ENCODE results near the gene CST7. TPM values are rescaled to one million over a fixed set of nuclear protein-coding genes. Genes with fewer than 3 reads are reported as not detected.
A peak's percentile ranks its signal among the peaks of the same experiment; 100 is the strongest.

CST7 gene
- total RNA-seq, 1 donor from 2014 or later: 11.5 TPM

DNA sequence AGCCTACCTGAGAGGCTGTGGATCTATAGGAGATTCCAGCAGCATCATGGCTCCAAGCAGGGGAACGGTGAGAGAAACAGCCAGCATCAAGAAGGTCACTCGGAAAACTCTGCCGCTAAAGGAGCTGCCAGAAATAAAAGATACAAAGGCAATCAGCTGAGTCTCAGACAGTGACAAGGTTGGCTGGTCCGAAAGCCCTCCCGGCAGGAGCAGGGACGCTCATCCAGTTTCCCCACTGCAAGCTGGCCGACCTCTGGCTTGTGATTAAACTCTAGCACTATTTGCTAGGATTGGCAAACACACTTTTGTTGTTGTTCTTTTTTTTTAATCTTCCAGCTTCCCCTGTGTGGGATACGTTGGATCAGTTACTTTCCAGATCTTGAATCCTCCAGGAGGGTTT is 34.8 kb downstream of the CST7 start:
- peak; percentile 35 for DNase-seq (ENCODE audit: low spot score)

GRCh38 chr20:24984961-24985640 is 36.0 kb downstream of the CST7 start:
- peak; percentile 37 for DNase-seq (ENCODE audit: low spot score)

DNA sequence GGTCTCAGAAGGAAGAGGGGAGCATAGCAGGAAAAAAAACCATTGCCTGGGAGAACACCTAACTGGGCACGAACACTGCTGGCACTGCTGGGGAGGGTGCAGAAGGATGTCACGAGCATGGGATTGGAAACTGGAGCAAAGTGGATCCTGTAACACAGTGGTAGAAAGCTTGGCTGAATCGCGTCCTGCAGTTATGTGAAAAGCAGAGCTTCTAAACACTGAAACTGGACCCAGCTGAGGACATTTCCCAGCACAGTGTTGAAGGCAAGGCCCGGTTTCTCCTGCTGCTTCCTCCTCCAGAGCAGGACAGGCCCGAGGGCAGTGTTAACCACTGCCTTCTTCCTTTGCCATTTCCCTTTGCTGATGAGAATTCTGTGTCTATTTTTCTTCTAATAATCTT is 36.7 kb downstream of the CST7 start:
- peak; percentile 71 for DNase-seq (ENCODE audit: low spot score)

DNA sequence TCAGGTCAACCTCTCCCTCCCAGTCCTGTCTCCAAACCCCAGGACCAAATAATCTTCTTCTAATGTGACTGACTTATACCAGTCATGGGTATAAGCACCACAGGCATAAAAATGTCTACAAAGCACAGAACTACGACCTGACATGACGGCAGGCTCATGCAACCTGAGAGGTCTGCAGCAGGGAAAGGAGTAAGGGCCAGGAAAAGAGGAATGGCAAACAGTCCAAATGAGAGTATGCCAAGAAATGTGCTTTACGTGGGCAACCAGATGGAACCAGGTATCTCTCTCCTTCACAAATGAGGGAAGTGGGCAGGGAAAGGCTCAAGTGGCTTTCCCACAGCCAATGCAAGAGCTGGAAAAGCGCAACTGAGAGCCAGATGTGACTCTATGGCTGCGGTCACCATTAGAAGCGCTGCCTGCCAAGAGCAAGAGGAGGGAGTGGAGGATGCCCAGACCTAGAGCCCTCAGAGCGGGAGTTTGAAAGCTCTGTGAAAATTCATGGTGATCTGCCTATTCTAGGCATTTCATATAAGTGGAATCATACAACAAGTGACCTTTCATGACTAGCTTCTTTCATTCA is 37.5 kb downstream of the CST7 start:
- DNase-seq (ENCODE audit: low spot score): no peak

DNA sequence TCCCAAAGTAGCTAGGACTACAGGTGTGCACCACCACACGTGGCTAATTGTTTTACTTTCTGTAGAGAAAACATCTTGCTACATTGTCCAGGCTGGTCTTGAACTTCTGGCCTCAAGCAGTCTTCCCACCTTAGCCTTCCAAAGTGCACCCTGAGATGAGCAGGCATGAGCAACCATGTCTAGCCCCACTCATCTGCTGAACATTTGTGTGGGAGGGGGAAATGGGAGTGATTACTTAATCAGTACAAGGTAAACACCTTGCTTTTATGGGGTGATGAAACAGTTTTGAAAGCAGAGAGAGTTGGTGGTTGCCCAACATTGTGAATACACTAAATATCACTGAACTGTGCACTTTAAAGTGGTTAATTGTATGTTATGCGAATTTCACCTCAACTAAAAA is 38.2 kb downstream of the CST7 start:
- no peak for DNase-seq (ENCODE audit: low spot score)

- peak; percentile 39 for DNase-seq (ENCODE audit: low spot score)
Measured at GRCh38 chr20:24987873-24988835, 39.1 kb downstream of the CST7 start.

DNA sequence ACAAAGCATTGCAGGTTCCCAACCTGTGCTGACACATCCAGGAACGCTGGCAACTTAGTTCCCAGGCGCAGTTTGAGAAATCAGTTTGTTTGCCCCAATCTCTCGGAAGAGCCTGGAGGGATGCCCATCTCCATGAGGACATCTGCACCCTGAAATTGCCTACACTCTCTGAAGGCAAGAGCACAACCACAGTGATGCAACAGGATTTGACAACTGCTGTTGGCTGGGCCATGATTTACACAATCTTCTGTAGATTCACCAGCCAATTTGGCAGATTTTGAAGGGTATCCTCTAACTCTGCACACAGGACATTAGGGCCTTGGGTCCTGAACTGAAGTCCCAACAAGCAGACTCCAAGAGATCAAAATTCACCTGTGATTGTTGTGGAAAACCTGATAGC is 40.1 kb downstream of the CST7 start:
- DNase-seq (ENCODE audit: low spot score): no peak

- DNase-seq (ENCODE audit: low spot score): no peak
Measured at GRCh38 chr20:24990810-24991252, 41.8 kb downstream of the CST7 start.

GRCh38 chr20:24991897-24992486 is 42.9 kb downstream of the CST7 start:
- DNase-seq (ENCODE audit: low spot score): peak; percentile 89

DNA sequence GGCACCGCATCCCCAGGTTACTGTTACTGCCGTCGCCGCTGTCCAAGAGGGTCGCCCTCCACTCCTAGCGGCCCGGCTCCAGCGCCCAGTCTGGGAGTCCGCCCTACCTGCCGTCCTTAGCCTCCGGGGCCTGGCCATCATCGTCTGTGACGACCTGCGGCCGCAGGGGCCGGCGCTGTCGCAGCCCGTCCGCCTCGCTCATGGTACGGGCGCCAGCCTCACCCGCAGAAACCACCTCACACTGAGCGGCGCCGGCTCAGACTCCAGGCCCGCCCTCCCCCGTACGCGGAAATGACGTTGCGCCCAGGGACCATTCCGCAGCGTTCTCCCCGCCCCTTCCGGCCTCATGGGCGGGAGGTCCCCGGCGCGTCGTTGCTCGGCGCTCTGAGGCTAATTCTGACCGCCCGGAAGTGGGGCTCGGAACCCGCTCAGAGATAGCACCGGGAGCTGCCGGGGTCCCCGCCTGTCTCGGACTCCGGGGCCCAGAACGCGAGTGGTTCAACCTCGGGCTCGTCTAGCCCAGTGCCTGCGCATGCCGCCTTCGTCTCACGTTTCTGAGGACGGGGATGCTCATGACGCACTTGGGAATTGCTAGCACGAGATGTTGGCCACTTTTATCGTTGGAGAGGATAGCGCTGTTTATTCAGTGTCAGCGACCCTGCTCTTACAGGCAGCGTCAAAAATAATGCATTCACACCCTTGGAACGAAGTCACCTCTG is 43.6 kb downstream of the CST7 start, which contains the start of gene APMAP:
TSS of gene APMAP (minus strand) at position 265 of the 719 bp plus-strand sequence. CDS start at position 202, 63 bp downstream.
- peak; percentile 98 for DNase-seq (ENCODE audit: low spot score)

GRCh38 chr20:24993337-24994185 is 44.5 kb downstream of the CST7 start:
- no peak for DNase-seq (ENCODE audit: low spot score)

- DNase-seq (ENCODE audit: low spot score): no peak
Measured at GRCh38 chr20:24994186-24994465, 45.1 kb downstream of the CST7 start.

DNA sequence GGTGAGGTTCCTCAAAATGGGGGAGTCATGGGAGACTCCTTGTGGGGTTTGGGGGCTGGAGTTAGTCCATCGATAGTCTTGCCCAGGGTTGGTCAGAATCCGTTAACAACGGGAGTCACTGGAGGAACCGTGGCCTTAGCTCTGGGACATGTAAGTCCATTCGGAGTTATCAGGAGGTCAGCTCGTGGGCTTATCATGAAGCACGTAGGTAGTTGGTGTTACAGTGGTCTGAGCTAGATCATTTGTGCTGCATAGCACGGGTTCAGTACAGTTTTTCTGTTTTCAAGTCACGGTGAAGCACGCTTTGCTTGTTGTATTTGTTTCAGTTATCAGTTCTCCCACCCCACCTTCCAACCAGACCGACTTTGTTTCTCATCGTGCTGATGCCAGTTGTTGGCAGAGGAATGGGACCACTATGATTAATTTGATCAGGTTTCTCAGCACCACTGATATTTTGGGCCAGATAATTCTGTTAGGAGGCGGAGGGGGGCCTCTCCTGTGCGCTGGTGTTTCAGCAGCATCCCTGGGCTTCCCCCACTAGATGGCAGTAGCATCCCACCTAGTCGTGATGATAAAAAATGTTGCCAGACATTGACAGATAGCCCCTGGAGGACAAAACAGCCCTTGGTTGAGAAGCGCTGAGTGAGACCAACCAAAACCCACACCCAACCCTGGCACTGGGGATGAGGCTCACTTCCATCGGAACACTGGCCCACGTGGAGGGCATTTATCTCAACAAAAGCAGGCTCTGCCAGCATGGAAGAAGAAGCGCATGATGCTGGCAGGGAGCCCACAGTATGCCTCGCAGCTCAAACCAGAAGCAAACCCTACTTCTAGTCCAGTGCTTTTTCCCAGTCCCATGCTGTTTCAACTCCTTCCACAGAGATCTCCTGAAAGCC is 45.6 kb downstream of the CST7 start:
- DNase-seq (ENCODE audit: low spot score): peak; percentile 89

GRCh38 chr20:24995741-24996448 is 46.8 kb downstream of the CST7 start:
- DNase-seq (ENCODE audit: low spot score): peak; percentile 47

DNA sequence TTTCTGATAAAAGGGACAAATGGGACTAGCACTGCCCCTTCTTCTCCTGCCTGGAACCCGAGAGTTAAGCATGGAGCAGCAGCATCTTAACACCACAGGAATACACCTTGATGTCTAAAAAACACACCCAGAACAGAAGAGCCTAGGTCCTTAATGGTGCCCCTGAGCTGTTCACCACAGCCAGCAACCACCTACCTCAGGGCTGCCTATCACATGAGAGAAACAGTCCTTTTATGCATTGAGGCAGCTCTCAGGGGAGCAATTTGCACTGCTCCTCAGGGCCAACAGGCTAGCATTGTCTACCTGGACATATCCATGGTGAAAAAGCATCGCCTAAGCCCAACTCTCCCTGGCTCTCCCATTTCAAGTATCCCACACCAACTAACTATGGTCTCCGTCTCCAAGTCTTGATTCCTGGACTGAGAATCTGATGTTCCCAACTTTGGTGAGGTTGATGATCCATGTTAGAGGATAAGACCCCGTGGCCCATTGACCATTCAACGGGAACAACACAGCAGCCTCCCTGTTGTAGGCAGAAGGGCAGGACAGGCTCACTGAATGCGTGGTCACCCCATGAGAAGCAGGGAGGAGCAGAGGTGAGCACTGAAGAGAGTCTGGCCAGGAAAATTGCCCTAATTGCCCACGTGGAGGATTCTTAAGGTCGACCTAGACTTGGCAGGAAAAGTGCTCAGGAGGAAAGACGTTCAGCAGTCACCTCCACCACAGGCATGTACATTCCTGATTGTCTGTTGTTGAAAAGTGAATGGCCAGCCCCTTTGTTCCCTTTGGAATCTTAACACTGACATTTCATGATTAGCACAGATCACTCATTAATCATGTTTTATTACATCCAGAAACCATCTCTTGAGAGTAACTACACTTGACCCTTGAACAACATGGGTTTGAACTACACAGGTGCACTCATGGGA is 47.6 kb downstream of the CST7 start:
- DNase-seq (ENCODE audit: low spot score): no peak

- peak; percentile 45 for DNase-seq (ENCODE audit: low spot score)
Measured at GRCh38 chr20:24998121-24998520, 49.1 kb downstream of the CST7 start.
